H1 (cell line): ENCODE results near the gene ZBTB20. TPM values are rescaled to one million over a fixed set of nuclear protein-coding genes. Genes with fewer than 3 reads are reported as not detected.

Experiments
- BACH1 ChIP-seq: IDR thresholded peaks from 2 replicates; pipeline ENCODE4 v1.6.1; 2012; ENCODE audit warnings: low read length, improper control_type of control experiment
- CHD2 ChIP-seq: IDR thresholded peaks from 2 replicates; pipeline ENCODE4 v1.6.1; 2012; ENCODE audit warnings: low read length, improper control_type of control experiment
- NANOG ChIP-seq: IDR thresholded peaks from 2 replicates; pipeline ENCODE4 v1.6.1; 2011; ENCODE audit warnings: low read length, low read depth, mild to moderate bottlenecking, inconsistent platforms; ENCODE audit not compliant: insufficient read depth, poor library complexity, severe bottlenecking
- SIN3A ChIP-seq, 2 experiments: IDR thresholded peaks in 1 of 2; conservative IDR thresholded peaks in 1 of 2; 2 replicates each; pipeline ENCODE4 v1.6.1; 2011 to 2012; ENCODE audit warnings: low read length in 2 of 2, improper control_type of control experiment in 1 of 2, low read depth in 1 of 2, mild to moderate bottlenecking in 1 of 2
- TBP ChIP-seq: IDR thresholded peaks from 2 replicates; pipeline ENCODE4 v1.6.1; 2011; ENCODE audit warnings: low read depth, low read length, improper control_type of control experiment
- polyA plus RNA-seq, 7 experiments: library from polyadenylated mRNA; depleted of rRNA in 3 of 7; stranded (reverse) in 5 of 7; unstranded in 2 of 7; fragments of >200 nt in 5 of 7; fragments of 200-250 nt in 2 of 7; gene quantifications; 1 replicate in 5 of 7; 2 replicates in 1 of 7; 4 replicates in 1 of 7; pipeline versions ENCODE4 v1.2.1 to v1.2.3, GENCODE V29; 2011 to 2013; ENCODE audit warnings: missing spikeins in 2 of 7, mixed read lengths in 2 of 7
- total RNA-seq: library from RNA; stranded (reverse); fragmentation: NEBNext Ultra II Directional; extraction: Animal tissue kit (Norgen Biotek cat#: 25700); gene quantifications from 2 replicates; pipeline ENCODE4 v1.2.1, GENCODE V29; 2021
- TF ChIP-seq, protein P1 (sequence below), 3 experiments: IDR thresholded peaks; 1 replicate in 2 of 3; 2 replicates in 1 of 3; pipeline versions ENCODE4 v1.5.1 to v1.6.1; 2011; ENCODE audit warnings: low read length in 3 of 3, mild to moderate bottlenecking in 3 of 3, inconsistent platforms in 2 of 3, low read depth in 1 of 3, moderate library complexity in 1 of 3; ENCODE audit not compliant: insufficient read depth in 1 of 3; ENCODE audit errors: control extremely low read depth in 1 of 3

The ZBTB20 gene
- total and polyA plus RNA-seq, 2 of the 8 experiments (the other 6 are each of a cell fraction or from before 2014, with no cell fraction given) = 0.35 to 1.3 TPM

DNA sequence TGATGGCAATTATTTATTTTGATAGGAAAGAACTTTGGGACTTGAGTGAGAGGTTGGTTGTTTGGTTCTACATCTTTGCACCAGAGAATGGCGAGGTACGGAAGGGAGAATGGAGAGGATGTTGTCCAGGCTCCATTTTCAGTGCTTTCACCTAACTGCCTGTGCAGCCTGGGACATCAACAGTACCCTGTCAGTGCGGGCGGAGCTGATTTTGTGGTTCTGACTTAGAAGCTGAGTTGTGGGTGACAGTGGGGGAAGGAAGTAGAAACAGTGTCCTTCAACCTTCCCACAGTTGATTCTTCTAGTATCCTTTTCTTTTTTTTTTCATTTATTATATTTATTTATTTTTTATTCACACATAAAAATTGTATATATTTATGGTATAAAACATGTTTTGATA, 757.9 kb downstream of the ZBTB20 start (continued):
- TF ChIP-seq CHD2 = no peak
- TF ChIP-seq, protein P1, sequence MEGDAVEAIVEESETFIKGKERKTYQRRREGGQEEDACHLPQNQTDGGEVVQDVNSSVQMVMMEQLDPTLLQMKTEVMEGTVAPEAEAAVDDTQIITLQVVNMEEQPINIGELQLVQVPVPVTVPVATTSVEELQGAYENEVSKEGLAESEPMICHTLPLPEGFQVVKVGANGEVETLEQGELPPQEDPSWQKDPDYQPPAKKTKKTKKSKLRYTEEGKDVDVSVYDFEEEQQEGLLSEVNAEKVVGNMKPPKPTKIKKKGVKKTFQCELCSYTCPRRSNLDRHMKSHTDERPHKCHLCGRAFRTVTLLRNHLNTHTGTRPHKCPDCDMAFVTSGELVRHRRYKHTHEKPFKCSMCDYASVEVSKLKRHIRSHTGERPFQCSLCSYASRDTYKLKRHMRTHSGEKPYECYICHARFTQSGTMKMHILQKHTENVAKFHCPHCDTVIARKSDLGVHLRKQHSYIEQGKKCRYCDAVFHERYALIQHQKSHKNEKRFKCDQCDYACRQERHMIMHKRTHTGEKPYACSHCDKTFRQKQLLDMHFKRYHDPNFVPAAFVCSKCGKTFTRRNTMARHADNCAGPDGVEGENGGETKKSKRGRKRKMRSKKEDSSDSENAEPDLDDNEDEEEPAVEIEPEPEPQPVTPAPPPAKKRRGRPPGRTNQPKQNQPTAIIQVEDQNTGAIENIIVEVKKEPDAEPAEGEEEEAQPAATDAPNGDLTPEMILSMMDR (IDR thresholded peaks at IDR 0.05; ENCODE audit: control extremely low read depth in 1 of 3, insufficient read depth in 1 of 3, low read depth in 1 of 3, low read length in 3 of 3) = no peak
- TF ChIP-seq TBP = no peak
- TF ChIP-seq NANOG = no peak
- no peak for TF ChIP-seq SIN3A (conservative IDR thresholded peaks at IDR 0.05 in 1 of 2, IDR thresholded peaks at IDR 0.05 in 1 of 2; ENCODE audit: low read depth in 1 of 2, low read length in 2 of 2)
- no peak for TF ChIP-seq BACH1
